GM04504 (cell line): ENCODE measurements around the gene YIPF5.

Experiments used
- DNase-seq: peaks from one replicate; pipeline ENCODE4 v3.0.0-alpha.2; 2012; ENCODE audit warnings: low read depth

YIPF5 gene

GRCh38 chr5:144122641-144123040 lies 47.8 kb downstream of the YIPF5 start:
- no peak for DNase-seq

- DNase-seq = no peak
These were observed 48.4 kb downstream of the YIPF5 start for GRCh38 chr5:144122081-144122480.

- no peak for DNase-seq
These were observed 48.9 kb downstream of the YIPF5 start for GRCh38 chr5:144121577-144121976.

GRCh38 chr5:144120661-144121180 lies 49.7 kb downstream of the YIPF5 start:
- DNase-seq = no peak

GRCh38 chr5:144117412-144117811 lies 53.0 kb downstream of the YIPF5 start:
- DNase-seq = no peak

- no peak for DNase-seq
These were observed 55.9 kb downstream of the YIPF5 start for GRCh38 chr5:144114571-144114970.
